ENCODE data around the gene ABCC1.

ABCC1 gene

DNA sequence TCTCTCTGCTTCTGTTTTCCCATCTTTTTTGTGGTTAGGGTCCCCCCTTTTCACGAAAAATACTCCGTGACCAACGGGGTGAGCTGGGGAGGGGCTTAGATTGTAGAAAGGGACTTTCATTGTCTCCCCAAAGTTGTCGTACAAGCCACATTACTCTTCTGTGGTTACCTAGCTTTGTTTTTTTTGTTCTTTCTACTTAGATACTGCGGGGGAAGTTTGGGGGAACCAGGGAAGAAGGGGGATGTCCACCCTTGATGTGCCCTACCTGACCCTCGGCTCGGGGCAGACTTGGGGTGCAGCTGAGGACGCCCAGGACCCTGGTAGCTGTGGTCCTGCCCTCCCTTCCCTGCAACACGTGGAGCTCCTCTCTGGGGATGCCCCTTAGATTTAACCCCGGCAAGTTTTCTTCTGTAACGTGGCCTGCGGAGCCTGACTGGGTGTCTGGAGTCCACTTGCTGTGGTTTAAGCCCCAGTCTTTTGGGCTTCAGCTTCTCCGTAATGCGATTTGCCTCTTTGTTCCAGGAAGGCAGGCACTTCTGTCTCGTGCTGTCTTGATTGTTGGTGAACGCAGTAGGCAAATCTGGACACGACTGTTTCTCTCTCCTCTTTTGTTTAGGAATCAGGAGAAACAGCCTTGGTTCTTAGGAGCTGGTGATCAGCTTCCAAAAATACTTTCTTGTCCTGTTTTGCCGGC is 892 bp downstream of the ABCC1 start (continued):
- TF ChIP-seq, protein P1, sequence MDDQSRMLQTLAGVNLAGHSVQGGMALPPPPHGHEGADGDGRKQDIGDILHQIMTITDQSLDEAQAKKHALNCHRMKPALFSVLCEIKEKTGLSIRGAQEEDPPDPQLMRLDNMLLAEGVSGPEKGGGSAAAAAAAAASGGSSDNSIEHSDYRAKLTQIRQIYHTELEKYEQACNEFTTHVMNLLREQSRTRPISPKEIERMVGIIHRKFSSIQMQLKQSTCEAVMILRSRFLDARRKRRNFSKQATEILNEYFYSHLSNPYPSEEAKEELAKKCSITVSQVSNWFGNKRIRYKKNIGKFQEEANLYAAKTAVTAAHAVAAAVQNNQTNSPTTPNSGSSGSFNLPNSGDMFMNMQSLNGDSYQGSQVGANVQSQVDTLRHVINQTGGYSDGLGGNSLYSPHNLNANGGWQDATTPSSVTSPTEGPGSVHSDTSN (CRISPR knock-in tag; IDR thresholded peaks at IDR 0.05): no peak
- TF ChIP-seq, protein P2, sequence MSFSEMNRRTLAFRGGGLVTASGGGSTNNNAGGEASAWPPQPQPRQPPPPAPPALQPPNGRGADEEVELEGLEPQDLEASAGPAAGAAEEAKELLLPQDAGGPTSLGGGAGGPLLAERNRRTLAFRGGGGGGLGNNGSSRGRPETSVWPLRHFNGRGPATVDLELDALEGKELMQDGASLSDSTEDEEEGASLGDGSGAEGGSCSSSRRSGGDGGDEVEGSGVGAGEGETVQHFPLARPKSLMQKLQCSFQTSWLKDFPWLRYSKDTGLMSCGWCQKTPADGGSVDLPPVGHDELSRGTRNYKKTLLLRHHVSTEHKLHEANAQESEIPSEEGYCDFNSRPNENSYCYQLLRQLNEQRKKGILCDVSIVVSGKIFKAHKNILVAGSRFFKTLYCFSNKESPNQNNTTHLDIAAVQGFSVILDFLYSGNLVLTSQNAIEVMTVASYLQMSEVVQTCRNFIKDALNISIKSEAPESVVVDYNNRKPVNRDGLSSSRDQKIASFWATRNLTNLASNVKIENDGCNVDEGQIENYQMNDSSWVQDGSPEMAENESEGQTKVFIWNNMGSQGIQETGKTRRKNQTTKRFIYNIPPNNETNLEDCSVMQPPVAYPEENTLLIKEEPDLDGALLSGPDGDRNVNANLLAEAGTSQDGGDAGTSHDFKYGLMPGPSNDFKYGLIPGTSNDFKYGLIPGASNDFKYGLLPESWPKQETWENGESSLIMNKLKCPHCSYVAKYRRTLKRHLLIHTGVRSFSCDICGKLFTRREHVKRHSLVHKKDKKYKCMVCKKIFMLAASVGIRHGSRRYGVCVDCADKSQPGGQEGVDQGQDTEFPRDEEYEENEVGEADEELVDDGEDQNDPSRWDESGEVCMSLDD (tag by site-specific recombination; IDR thresholded peaks at IDR 0.05): 0 out of 2 replicates have a peak, but pooled peaks have one; percentile 33
- TF ChIP-seq ZSCAN16 (tag by site-specific recombination; IDR thresholded peaks at IDR 0.05) (no peak), ZNF660 (tag by site-specific recombination; IDR thresholded peaks at IDR 0.05) (0 out of 2 replicates have a peak, but pooled peaks have one; percentile 12), ZNF10 (tag by site-specific recombination; IDR thresholded peaks at IDR 0.05) (no peak), ZNF175 (tag by site-specific recombination; IDR thresholded peaks at IDR 0.05) (no peak), ZNF600 (tag by site-specific recombination; IDR thresholded peaks at IDR 0.05) (peak; percentile 84)

DNA sequence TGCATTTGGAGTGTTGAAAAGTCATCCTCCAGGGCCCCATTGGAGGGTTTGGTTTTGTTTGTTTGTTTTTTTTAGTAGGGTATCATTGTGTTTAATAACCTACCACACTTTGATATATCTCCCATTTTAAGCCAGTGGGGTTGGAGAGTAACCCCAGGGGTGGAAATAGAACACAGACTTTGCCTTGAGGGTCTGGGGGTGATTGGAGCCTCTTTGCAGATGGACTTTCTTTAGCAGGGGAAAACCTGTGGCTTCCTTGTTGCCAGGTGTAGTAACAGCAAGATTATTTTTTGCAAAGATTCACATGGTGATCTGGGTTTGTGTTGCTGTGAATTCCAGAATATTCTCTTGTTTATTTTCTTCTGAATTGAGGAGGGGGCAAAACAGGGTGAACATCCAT is 1.5 kb downstream of the ABCC1 start:
- POLR2A ChIA-PET: interaction anchor here (1.2 kb wide), 1 partner anchor 63 kb away, joined by 5 read pairs; the partner anchor contains the start of gene CEP20
- H3K4me1 ChIP-seq (ENCODE audit: control insufficient read depth, insufficient read depth, low read length): 0 out of 2 replicates have a peak, but pooled peaks cover 2% of the 10 kb centered on the region
- H3K4me3 ChIP-seq (ENCODE audit: low read depth, low read length): peak overlapping the region; percentile 81
- H3K36me3 ChIP-seq (ENCODE audit: control insufficient read depth in 2 of 2, insufficient read depth in 1 of 2, low read length in 2 of 2): no peaks in the 10 kb centered on the region
- H3K27ac ChIP-seq (ENCODE audit: extremely low read depth, low read depth, low read length): peak overlapping the region; percentile 85; the same call in 1 of the 2 replicates
- CTCF ChIA-PET: interaction anchor here (1.0 to 1.1 kb wide), 2 partner anchors 11 to 79 kb away, joined by 3 to 4 read pairs; no protein-coding TSS in a partner anchor
- TF ChIP-seq SCRT1 (tag by site-specific recombination; IDR thresholded peaks at IDR 0.05; ENCODE audit: borderline replicate concordance): peak; percentile 53; the same call in 1 of the 2 replicates
- no peak for TF ChIP-seq ZBTB48 (tag by site-specific recombination; IDR thresholded peaks at IDR 0.05)
- 0 out of 2 replicates have a peak, but pooled peaks have one; percentile 12 for TF ChIP-seq PRDM1 (tag by site-specific recombination; IDR thresholded peaks at IDR 0.05)
- no peaks in the 10 kb centered on the region for H3K9me3 ChIP-seq (ENCODE audit: control insufficient read depth, insufficient read depth, low read depth, low read length)

DNA sequence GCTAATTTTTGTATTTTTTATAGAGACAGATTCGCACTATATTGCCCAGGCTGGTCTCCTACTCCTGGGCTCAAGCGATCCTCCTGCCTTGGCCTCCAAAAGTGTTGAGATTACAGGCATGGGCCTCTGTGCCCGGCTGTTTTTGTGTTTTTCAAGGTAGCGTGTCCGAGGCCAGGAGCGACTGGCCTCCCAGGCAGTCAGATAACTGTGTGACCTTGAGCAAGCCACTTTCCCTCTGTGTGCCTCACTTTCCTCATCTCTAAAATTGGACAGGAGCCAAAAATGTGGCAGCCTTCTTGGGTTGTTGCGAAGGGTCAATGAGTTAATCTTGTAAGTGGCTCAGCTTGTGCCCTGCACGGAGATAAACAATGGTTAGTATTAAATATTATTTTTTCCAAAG is 2.4 kb downstream of the ABCC1 start:
- Histone ChIP-seq H3K9me3 (ENCODE audit: control insufficient read depth, insufficient read depth, low read depth, low read length) (no peaks in the 10 kb centered on the region), H3K36me3 (ENCODE audit: control insufficient read depth in 2 of 2, insufficient read depth in 1 of 2, low read length in 2 of 2) (no peaks in the 10 kb centered on the region), H3K4me1 (ENCODE audit: control insufficient read depth, insufficient read depth, low read length) (0 out of 2 replicates have a peak, but pooled peaks cover 2% of the 10 kb centered on the region), H3K4me3 (ENCODE audit: low read depth, low read length) (no peak overlapping the region), H3K27ac (ENCODE audit: extremely low read depth, low read depth, low read length) (no peak overlapping the region)
- TF ChIP-seq, protein P3, sequence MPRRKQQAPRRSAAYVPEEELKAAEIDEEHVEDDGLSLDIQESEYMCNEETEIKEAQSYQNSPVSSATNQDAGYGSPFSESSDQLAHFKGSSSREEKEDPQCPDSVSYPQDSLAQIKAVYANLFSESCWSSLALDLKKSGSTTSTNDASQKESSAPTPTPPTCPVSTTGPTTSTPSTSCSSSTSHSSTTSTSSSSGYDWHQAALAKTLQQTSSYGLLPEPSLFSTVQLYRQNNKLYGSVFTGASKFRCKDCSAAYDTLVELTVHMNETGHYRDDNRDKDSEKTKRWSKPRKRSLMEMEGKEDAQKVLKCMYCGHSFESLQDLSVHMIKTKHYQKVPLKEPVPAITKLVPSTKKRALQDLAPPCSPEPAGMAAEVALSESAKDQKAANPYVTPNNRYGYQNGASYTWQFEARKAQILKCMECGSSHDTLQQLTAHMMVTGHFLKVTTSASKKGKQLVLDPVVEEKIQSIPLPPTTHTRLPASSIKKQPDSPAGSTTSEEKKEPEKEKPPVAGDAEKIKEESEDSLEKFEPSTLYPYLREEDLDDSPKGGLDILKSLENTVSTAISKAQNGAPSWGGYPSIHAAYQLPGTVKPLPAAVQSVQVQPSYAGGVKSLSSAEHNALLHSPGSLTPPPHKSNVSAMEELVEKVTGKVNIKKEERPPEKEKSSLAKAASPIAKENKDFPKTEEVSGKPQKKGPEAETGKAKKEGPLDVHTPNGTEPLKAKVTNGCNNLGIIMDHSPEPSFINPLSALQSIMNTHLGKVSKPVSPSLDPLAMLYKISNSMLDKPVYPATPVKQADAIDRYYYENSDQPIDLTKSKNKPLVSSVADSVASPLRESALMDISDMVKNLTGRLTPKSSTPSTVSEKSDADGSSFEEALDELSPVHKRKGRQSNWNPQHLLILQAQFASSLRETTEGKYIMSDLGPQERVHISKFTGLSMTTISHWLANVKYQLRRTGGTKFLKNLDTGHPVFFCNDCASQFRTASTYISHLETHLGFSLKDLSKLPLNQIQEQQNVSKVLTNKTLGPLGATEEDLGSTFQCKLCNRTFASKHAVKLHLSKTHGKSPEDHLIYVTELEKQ (tag by site-specific recombination; IDR thresholded peaks at IDR 0.05; ENCODE audit: borderline replicate concordance): no peak
- no peak for TF ChIP-seq ZNF629 (tag by site-specific recombination; IDR thresholded peaks at IDR 0.05)
- TF ChIP-seq, protein P4, sequence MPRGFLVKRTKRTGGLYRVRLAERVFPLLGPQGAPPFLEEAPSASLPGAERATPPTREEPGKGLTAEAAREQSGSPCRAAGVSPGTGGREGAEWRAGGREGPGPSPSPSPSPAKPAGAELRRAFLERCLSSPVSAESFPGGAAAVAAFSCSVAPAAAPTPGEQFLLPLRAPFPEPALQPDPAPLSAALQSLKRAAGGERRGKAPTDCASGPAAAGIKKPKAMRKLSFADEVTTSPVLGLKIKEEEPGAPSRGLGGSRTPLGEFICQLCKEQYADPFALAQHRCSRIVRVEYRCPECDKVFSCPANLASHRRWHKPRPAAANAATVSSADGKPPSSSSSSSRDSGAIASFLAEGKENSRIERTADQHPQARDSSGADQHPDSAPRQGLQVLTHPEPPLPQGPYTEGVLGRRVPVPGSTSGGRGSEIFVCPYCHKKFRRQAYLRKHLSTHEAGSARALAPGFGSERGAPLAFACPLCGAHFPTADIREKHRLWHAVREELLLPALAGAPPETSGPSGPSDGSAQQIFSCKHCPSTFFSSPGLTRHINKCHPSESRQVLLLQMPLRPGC (tag by site-specific recombination; IDR thresholded peaks at IDR 0.05): no peak
- no peak for TF ChIP-seq ZNF133 (tag by site-specific recombination; IDR thresholded peaks at IDR 0.05)
- no peak for TF ChIP-seq ZNF24 (tag by site-specific recombination; IDR thresholded peaks at IDR 0.05)
- no peak for TF ChIP-seq ZNF426 (tag by site-specific recombination; IDR thresholded peaks at IDR 0.05)
- no peak for TF ChIP-seq GLIS2 (tag by site-specific recombination; IDR thresholded peaks at IDR 0.05)
- no peak for TF ChIP-seq OVOL3 (tag by site-specific recombination; IDR thresholded peaks at IDR 0.05)
- no peak for TF ChIP-seq SETDB1 (IDR thresholded peaks at IDR 0.05; ENCODE audit: insufficient read length, low read length)
- no peak for TF ChIP-seq ZNF549 (tag by site-specific recombination; IDR thresholded peaks at IDR 0.05)
- TF ChIP-seq BCL11B (tag by site-specific recombination; IDR thresholded peaks at IDR 0.05; ENCODE audit: low read depth): no peak
- no peak for TF ChIP-seq ZNF433 (tag by site-specific recombination; IDR thresholded peaks at IDR 0.05; ENCODE audit: low read depth)
- TF ChIP-seq ZNF16 (tag by site-specific recombination; IDR thresholded peaks at IDR 0.05; ENCODE audit: low read depth): no peak
- ChIA-PET CTCF (interaction anchor here (0.6 to 0.7 kb wide), 2 partner anchors 72 to 100 kb away, joined by 4 to 5 read pairs; no protein-coding TSS in a partner anchor), POLR2A (no interaction called here)
